Bladder microvascular endothelial cell (primary cell): ENCODE results near the gene SIGLECL1. TPM values are rescaled to one million over a fixed set of nuclear protein-coding genes. Genes with fewer than 3 reads are reported as not detected.

Experiments
- total RNA-seq: library from RNA; depleted of rRNA; stranded (reverse); fragments of >200 nt; gene quantifications from 2 replicates; pipeline ENCODE4 v1.2.3, GENCODE V29; 2014

The SIGLECL1 gene
- not detected in 2 replicates for total RNA-seq

DNA sequence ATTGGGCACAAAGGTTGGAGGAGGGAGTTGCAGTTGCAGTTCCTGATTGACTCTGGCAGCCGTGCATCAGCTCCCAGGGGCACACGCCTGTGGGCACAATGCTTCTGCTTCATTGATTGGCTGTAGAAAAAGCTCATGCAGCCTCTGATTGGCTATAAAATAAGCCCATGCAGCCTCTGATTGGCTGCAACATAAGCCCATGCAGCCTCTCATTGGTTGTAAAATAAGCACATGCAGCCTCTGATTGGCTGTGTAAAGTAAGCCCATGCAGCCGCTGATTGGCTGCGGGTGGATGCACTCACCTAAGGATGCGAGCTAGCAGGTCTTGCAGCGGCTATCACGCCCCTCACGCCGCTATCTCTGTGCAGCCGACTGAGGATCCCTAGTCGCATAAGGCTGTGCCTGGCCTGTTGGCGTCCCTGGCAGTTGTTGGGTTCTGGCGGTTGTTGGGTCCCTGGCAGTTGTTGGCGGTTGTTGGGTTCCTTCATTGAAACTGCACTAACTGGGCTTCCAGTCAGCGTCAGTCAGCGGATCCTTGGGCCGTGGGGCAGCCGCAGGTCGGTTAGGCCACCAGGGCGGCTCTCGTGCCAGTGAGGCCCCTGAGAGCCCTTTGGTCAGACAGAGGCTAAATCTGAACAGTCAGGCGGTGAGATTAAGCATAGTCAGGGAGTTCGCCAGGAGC is at the start of gene SIGLECL1:
TSS of gene SIGLECL1 (plus strand) at position 295 of the 682 bp plus-strand sequence. CDS start 12,993 bp downstream, outside the sequence.

DNA sequence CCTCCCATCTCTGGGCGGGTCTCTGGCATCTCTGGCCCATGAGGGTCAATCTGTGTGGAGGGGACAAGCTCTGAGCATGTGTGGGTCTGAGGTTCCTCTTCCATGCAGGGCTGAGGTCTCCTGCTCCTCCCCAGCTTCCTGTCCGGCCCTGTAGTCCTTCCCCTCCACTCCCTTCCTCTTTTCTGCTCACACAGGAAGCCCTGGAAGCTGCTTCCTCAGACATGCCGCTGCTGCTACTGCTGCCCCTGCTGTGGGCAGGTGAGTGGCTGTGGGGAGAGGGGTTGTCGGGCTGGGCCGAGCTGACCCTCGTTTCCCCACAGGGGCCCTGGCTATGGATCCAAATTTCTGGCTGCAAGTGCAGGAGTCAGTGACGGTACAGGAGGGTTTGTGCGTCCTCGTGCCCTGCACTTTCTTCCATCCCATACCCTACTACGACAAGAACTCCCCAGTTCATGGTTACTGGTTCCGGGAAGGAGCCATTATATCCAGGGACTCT is 25.9 kb upstream of the SIGLECL1 start, which contains the start of gene CD33:
TSS of gene CD33 (plus strand) at position 183 of the 496 bp plus-strand sequence. CDS start at position 222, 39 bp downstream.

DNA sequence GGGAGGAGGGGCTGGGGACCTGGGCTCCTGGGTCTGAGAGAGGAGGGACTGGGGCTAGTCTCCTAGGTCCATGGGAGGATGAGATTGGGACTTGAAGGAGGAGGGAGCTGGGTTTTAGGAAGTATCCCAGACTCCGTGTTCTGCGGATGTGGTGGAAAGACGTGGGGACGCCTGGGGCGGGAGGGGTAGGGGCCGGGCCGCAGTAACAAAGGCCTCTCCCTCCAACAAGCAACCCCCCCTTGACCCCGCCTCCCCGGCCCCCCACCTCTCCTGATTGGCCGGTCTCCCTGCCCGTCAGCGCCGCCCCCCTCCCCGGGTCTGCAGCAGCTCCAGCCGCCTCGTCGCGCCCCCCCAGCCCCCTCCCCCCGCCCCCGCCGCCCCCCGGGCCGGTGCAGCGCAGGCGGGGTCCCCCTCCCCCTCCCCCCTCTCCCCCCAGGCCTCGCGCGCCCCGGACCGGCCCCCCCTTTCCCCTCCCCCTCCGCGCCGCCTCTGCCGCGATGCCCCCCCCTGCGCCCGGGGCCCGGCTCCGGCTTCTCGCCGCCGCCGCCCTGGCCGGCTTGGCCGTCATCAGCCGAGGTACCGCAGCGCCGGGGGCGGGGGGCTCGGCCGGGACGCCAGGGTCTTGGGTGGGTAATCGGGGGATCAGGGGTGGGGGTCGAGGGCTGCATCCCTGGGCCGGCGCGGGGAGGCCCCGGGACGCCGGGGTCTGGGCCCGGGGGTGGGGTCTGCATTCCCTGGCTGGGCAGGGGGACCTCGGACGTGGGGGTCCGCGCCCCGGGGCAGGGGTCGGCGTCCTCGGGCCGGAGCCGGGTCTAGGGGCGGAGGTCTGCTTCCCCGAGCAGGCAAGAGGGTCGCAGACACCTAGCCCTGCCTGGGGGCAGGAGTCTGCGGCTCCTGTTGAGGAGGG is 60.7 kb downstream of the SIGLECL1 start, which contains the start of gene IGLON5:
TSS of gene IGLON5 (plus strand) at position 294 of the 907 bp plus-strand sequence. CDS start at position 498, 204 bp downstream.

Other genes with a start within 250 kb of the SIGLECL1 start
- gene KLK8, start 249.5 kb upstream of the SIGLECL1 start, total RNA-seq, result under 0.01 TPM in 1 of 2 replicates, not detected in the other
- gene KLK10, start 231.4 kb upstream of the SIGLECL1 start, total RNA-seq, result 2.3 TPM in 1 of 2 replicates, not detected in the other
- gene KLK11, start 224.5 kb upstream of the SIGLECL1 start, total RNA-seq, result not detected in 2 replicates
- gene KLK12, start 216.1 kb upstream of the SIGLECL1 start, total RNA-seq, result not detected in 2 replicates
- gene KLK13, start 186.0 kb upstream of the SIGLECL1 start, total RNA-seq, result not detected in 2 replicates
- not detected in 2 replicates for gene KLK14, start 168.2 kb upstream of the SIGLECL1 start, total RNA-seq
- gene CTU1, start 142.7 kb upstream of the SIGLECL1 start, total RNA-seq, result 3.9 and 5.4 TPM in 2 replicates
- 0.06 TPM in 1 of 2 replicates, not detected in the other for gene SIGLEC9, start 126.2 kb upstream of the SIGLECL1 start, total RNA-seq
- gene SIGLEC7, start 108.8 kb upstream of the SIGLECL1 start, total RNA-seq, result not detected in 2 replicates
- not detected in 2 replicates for gene CD33, start 26.0 kb upstream of the SIGLECL1 start, total RNA-seq
- not detected in 2 replicates for gene IGLON5, start 60.6 kb downstream of the SIGLECL1 start, total RNA-seq
- under 0.01 and 0.06 TPM in 2 replicates for gene VSIG10L, start 91.1 kb downstream of the SIGLECL1 start, total RNA-seq
- gene ETFB, start 115.3 kb downstream of the SIGLECL1 start, total RNA-seq, result 77.5 and 117 TPM in 2 replicates
- gene CLDND2, start 117.9 kb downstream of the SIGLECL1 start, total RNA-seq, result not detected in 2 replicates
- not detected in 2 replicates for gene NKG7, start 121.6 kb downstream of the SIGLECL1 start, total RNA-seq
- not detected in 2 replicates for gene LIM2, start 136.9 kb downstream of the SIGLECL1 start, total RNA-seq
- not detected in 2 replicates for gene C19orf84, start 139.5 kb downstream of the SIGLECL1 start, total RNA-seq
- gene SIGLEC10, start 166.6 kb downstream of the SIGLECL1 start, total RNA-seq, result not detected in 2 replicates
- not detected in 2 replicates for gene SIGLEC8, start 207.4 kb downstream of the SIGLECL1 start, total RNA-seq
- gene CEACAM18, start 227.5 kb downstream of the SIGLECL1 start, total RNA-seq, result not detected in 2 replicates